GM23338 (cell line): ENCODE measurements around the gene PRDM5. TPM values are rescaled to one million over a fixed set of nuclear protein-coding genes. Genes with fewer than 3 reads are reported as not detected.

Experiments
- ATAC-seq: fragments of 200-7000 bp; cut with Tn5 transposase; 3 replicates; pipeline ENCODE4 v1.9.1; 2020
- DNase-seq: peaks from one replicate; pipeline ENCODE4 v3.0.0-alpha.2; 2015; ENCODE audit warnings: low spot score
- H2AFZ ChIP-seq: fragments of 200-600 bp; sonication (generic); 2 replicates; pipeline ENCODE4 v1.8.0; 2016; ENCODE audit warnings: antibody characterized with exemption, mild to moderate bottlenecking, moderate library complexity
- H3F3A ChIP-seq: fragments of 200-600 bp; sonication (generic); replicated peaks from 2 replicates; pipeline ENCODE4 v1.8.0; 2017; ENCODE audit warnings: antibody characterized with exemption, mixed run types, low read depth
- H3K27ac ChIP-seq: fragments of 200-600 bp; sonication (generic); 2 replicates; pipeline ENCODE4 v1.6.1; 2016; ENCODE audit warnings: low read depth
- H3K27me3 ChIP-seq: fragments of 200-600 bp; sonication (generic); 2 replicates; pipeline ENCODE4 v1.8.0; 2016; ENCODE audit warnings: mild to moderate bottlenecking, mixed run types, moderate library complexity; ENCODE audit not compliant: insufficient read depth
- H3K36me3 ChIP-seq: fragments of 200-600 bp; sonication (generic); 2 replicates; pipeline ENCODE4 v1.8.0; 2016; ENCODE audit warnings: mild to moderate bottlenecking; ENCODE audit not compliant: insufficient read depth
- H3K4me1 ChIP-seq: fragments of 200-600 bp; sonication (generic); 2 replicates; pipeline ENCODE4 v1.8.0; 2016; ENCODE audit warnings: mild to moderate bottlenecking, moderate library complexity; ENCODE audit not compliant: insufficient read depth
- H3K4me2 ChIP-seq: fragments of 200-600 bp; sonication (generic); 2 replicates; pipeline ENCODE4 v1.7.1; 2017; ENCODE audit warnings: mixed run types
- H3K4me3 ChIP-seq: fragments of 200-600 bp; sonication (generic); 2 replicates; pipeline ENCODE4 v1.6.1; 2016; ENCODE audit warnings: mixed run types
- H3K79me2 ChIP-seq: fragments of 200-600 bp; sonication (generic); replicated peaks from 2 replicates; pipeline ENCODE4 v1.8.0; 2017; ENCODE audit warnings: mild to moderate bottlenecking; ENCODE audit not compliant: insufficient read depth
- H3K9me2 ChIP-seq: fragments of 200-600 bp; sonication (generic); 2 replicates; pipeline ENCODE4 v1.8.0; 2017; ENCODE audit not compliant: insufficient read depth
- H4K20me1 ChIP-seq: fragments of 200-600 bp; sonication (generic); replicated peaks from 2 replicates; pipeline ENCODE4 v1.8.0; 2017; ENCODE audit warnings: mild to moderate bottlenecking; ENCODE audit not compliant: insufficient read depth
- H3K27ac Mint-ChIP-seq: 2 replicates; pipeline ENCODE4 v1.8.0; 2020; ENCODE audit warnings: inconsistent platforms, mild to moderate bottlenecking, moderate library complexity, mixed read lengths
- H3K27me3 Mint-ChIP-seq: 3 replicates; pipeline ENCODE4 v1.8.0; 2022; ENCODE audit warnings: low read depth, mild to moderate bottlenecking, moderate library complexity, mixed read lengths, inconsistent platforms; ENCODE audit not compliant: insufficient read depth, poor library complexity
- H3K36me3 Mint-ChIP-seq: 3 replicates; pipeline ENCODE4 v1.8.0; 2021; ENCODE audit warnings: low read depth, mild to moderate bottlenecking, inconsistent platforms, moderate library complexity, mixed read lengths
- H3K4me1 Mint-ChIP-seq: 3 replicates; pipeline ENCODE4 v1.8.0; 2020; ENCODE audit warnings: mild to moderate bottlenecking, inconsistent platforms, mixed read lengths
- H3K4me3 Mint-ChIP-seq: 3 replicates; pipeline ENCODE4 v1.8.0; 2021; ENCODE audit warnings: moderate library complexity, mild to moderate bottlenecking, inconsistent platforms, mixed read lengths
- H3K9me3 Mint-ChIP-seq: 3 replicates; pipeline ENCODE4 v1.8.0; 2020; ENCODE audit warnings: moderate library complexity, mild to moderate bottlenecking, inconsistent platforms, mixed read lengths
- CREB1 ChIP-seq: fragments of 250-450 bp; sonication (Bioruptor Pico); IDR thresholded peaks from 2 replicates; pipeline ENCODE4 v1.5.0; 2020; ENCODE audit warnings: low read depth, mild to moderate bottlenecking, moderate library complexity
- CTCF ChIP-seq, 2 experiments: fragments of 200-600 bp in 1 of 2; sonication (generic) in 1 of 2; conservative IDR thresholded peaks; 2 replicates each; pipeline versions ENCODE4 v1.5.1 to v1.6.1; 2016 to 2017; ENCODE audit warnings: antibody characterized with exemption in 2 of 2, low read depth in 2 of 2, mild to moderate bottlenecking in 2 of 2, moderate library complexity in 1 of 2
- ETS1 ChIP-seq: IDR thresholded peaks from 2 replicates; pipeline ENCODE4 v1.6.1; 2016; ENCODE audit warnings: antibody characterized with exemption
- EZH2 ChIP-seq: fragments of 200-600 bp; sonication (generic); IDR thresholded peaks from one replicate; pipeline ENCODE4 v1.8.0; 2017; ENCODE audit warnings: antibody characterized with exemption, mild to moderate bottlenecking, low read depth; ENCODE audit not compliant: unreplicated experiment
- JUNB ChIP-seq: IDR thresholded peaks from one replicate; pipeline ENCODE4 v1.6.1; 2016; ENCODE audit warnings: antibody characterized with exemption; ENCODE audit not compliant: unreplicated experiment
- NANOG ChIP-seq: IDR thresholded peaks from 2 replicates; pipeline ENCODE4 v1.6.1; 2016; ENCODE audit warnings: antibody characterized with exemption, borderline replicate concordance
- ZNF462 ChIP-seq: fragments of 250-450 bp; sonication (Bioruptor Pico); IDR thresholded peaks from 2 replicates; pipeline ENCODE4 v1.5.0; 2020; ENCODE audit warnings: mild to moderate bottlenecking, moderate library complexity
- polyA plus RNA-seq: library from polyadenylated mRNA; unstranded; fragments of >200 nt; fragmentation: Nextera tagmentation; extraction: Ambion mirVana; gene quantifications from 2 replicates; pipeline ENCODE4 v1.2.1, GENCODE V29; 2016
- total RNA-seq: library from RNA; depleted of rRNA; stranded (reverse); fragments of >200 nt; shearing (Covaris generic); gene quantifications from 2 replicates; pipeline ENCODE4 v1.2.3, GENCODE V29; 2014

PRDM5 gene
- total and polyA plus RNA-seq, 2 experiments from 2014 or later: 11.2 to 40.4 TPM

DNA sequence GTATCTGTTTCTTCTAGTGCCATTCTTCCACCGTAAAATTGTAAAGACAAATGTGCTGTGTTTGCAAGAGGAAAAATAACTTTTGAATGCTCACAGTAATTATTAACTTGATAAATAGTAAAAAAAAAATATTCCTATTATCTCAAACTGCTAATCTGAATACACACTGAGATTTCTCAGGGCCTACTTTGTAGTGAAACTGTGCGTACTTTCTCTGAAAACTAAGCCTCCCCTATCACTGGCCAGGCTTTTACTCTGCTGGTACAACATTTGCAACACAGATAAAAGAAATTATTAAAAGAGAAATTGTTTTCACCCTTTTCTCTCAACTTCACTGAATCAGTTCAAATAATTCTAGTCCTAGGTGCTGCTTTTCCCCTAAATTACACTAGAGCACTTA, 137.3 kb downstream of the PRDM5 start (continued):
- TF ChIP-seq ZNF462 (CRISPR knock-in tag) (no peak), ETS1 (no peak), CREB1 (CRISPR knock-in tag) (no peak)

- no peak overlapping the region for H3K4me3 ChIP-seq
- no peak overlapping the region for H2AFZ ChIP-seq
- H3K36me3 ChIP-seq: no peaks in the 10 kb centered on the region
- Mint-ChIP-seq H3K4me3 (no peak overlapping the region), H3K4me1 (peaks cover 3% of the 10 kb centered on the region; the same call in 2 of the 3 replicates), H3K27me3 (no peaks in the 10 kb centered on the region), H3K9me3 (no peaks in the 10 kb centered on the region; the same call in 2 of the 3 replicates), H3K36me3 (0 out of 3 replicates have a peak, but pooled peaks cover 2% of the 10 kb centered on the region), H3K27ac (no peak overlapping the region)
- H3K27ac ChIP-seq: no peak overlapping the region
- H3K79me2 ChIP-seq: no peaks in the 10 kb centered on the region
- ATAC-seq: no peak
- no peak for DNase-seq
- H3K27me3 ChIP-seq: no peaks in the 10 kb centered on the region
- no peak overlapping the region for H3K4me2 ChIP-seq
- no peaks in the 10 kb centered on the region for H4K20me1 ChIP-seq
- no peaks in the 10 kb centered on the region for H3K9me2 ChIP-seq
- no peaks in the 10 kb centered on the region for H3F3A ChIP-seq
- no peaks in the 10 kb centered on the region for H3K4me1 ChIP-seq
- TF ChIP-seq JUNB: no peak
- TF ChIP-seq CTCF (conservative IDR thresholded peaks at IDR 0.05; ENCODE audit: low read depth in 2 of 2): no peak
- no peak for TF ChIP-seq EZH2
- no peak for TF ChIP-seq NANOG
- no peak for TF ChIP-seq ZNF462 (CRISPR knock-in tag)
Measured at GRCh38 chr4:120777459-120777858, 145.1 kb downstream of the PRDM5 start.
